GM12801 (cell line): ENCODE data around the gene DYNLRB1.

ENCODE experiments used
- CTCF ChIP-seq: IDR thresholded peaks from one replicate; pipeline ENCODE4 v1.5.1; 2011; ENCODE audit warnings: control low read depth; ENCODE audit not compliant: insufficient read length; ENCODE audit errors: extremely low read depth

DYNLRB1 gene

GRCh38 chr20:34534391-34535165 is 18.4 kb downstream of the DYNLRB1 start:
- TF ChIP-seq CTCF: no peak

- no peak for TF ChIP-seq CTCF
Measured at GRCh38 chr20:34535301-34535840, 19.1 kb downstream of the DYNLRB1 start.

GRCh38 chr20:34535857-34536256 is 19.6 kb downstream of the DYNLRB1 start:
- no peak for TF ChIP-seq CTCF

- TF ChIP-seq CTCF: no peak
Measured at GRCh38 chr20:34536798-34537394, 20.7 kb downstream of the DYNLRB1 start.

- TF ChIP-seq CTCF: no peak
Measured at GRCh38 chr20:34537651-34538050, 21.4 kb downstream of the DYNLRB1 start.

- TF ChIP-seq CTCF: peak; percentile 54
Measured at GRCh38 chr20:34538671-34539123, 22.5 kb downstream of the DYNLRB1 start.

GRCh38 chr20:34539756-34540155 is 23.5 kb downstream of the DYNLRB1 start:
- no peak for TF ChIP-seq CTCF
